ENCODE data around the gene SIK1.
"Not testable (repeated sequence)": the region's sequence is repeated elsewhere in the genome, so short reads cannot be mapped to it uniquely, and the experiment has no call there.

The SIK1 gene

GRCh38 chr21:43426404-43427241 is at the start of gene SIK1:
TSS of gene SIK1 (minus strand) at chr21:43427131. CDS start at chr21:43426178, 953 bp downstream.
- DNase-seq: not testable (repeated sequence)

GRCh38 chr21:43471597-43472242 is 44.8 kb upstream of the SIK1 start:
- not testable (repeated sequence) for DNase-seq

- not testable (repeated sequence) for DNase-seq
Observed at GRCh38 chr21:43469719-43470458, 43.0 kb upstream of the SIK1 start.

GRCh38 chr21:43467785-43468184 is 40.9 kb upstream of the SIK1 start:
- DNase-seq: no peak

- DNase-seq: not testable (repeated sequence)
Observed at GRCh38 chr21:43465159-43465558, 38.2 kb upstream of the SIK1 start.

GRCh38 chr21:43463498-43464261 is 36.7 kb upstream of the SIK1 start:
- DNase-seq: not testable (repeated sequence)

- not testable (repeated sequence) for DNase-seq
Observed at GRCh38 chr21:43462932-43463331, 36.0 kb upstream of the SIK1 start.

GRCh38 chr21:43460475-43460874 is 33.5 kb upstream of the SIK1 start:
- not testable (repeated sequence) for DNase-seq

- DNase-seq: not testable (repeated sequence)
Observed at GRCh38 chr21:43458995-43459394, 32.1 kb upstream of the SIK1 start.

- not testable (repeated sequence) for DNase-seq
Observed at GRCh38 chr21:43456616-43457314, 29.8 kb upstream of the SIK1 start.

GRCh38 chr21:43455717-43456116 is 28.8 kb upstream of the SIK1 start:
- DNase-seq: not testable (repeated sequence)

- not testable (repeated sequence) for DNase-seq
Observed at GRCh38 chr21:43454176-43454575, 27.2 kb upstream of the SIK1 start.

- DNase-seq: not testable (repeated sequence)
Observed at GRCh38 chr21:43451850-43452249, 24.9 kb upstream of the SIK1 start.

- DNase-seq: not testable (repeated sequence)
Observed at GRCh38 chr21:43450287-43450686, 23.4 kb upstream of the SIK1 start.

- DNase-seq: not testable (repeated sequence)
Observed at GRCh38 chr21:43447353-43447977, 20.5 kb upstream of the SIK1 start.

GRCh38 chr21:43446277-43446932 is 19.5 kb upstream of the SIK1 start:
- DNase-seq: not testable (repeated sequence)

- not testable (repeated sequence) for DNase-seq
Observed at GRCh38 chr21:43444524-43444923, 17.6 kb upstream of the SIK1 start.

GRCh38 chr21:43442571-43442970 is 15.6 kb upstream of the SIK1 start:
- not testable (repeated sequence) for DNase-seq

GRCh38 chr21:43440835-43441727 is 14.2 kb upstream of the SIK1 start:
- not testable (repeated sequence) for DNase-seq
